ENCODE results near the gene SMIM35.

SMIM35 gene

DNA sequence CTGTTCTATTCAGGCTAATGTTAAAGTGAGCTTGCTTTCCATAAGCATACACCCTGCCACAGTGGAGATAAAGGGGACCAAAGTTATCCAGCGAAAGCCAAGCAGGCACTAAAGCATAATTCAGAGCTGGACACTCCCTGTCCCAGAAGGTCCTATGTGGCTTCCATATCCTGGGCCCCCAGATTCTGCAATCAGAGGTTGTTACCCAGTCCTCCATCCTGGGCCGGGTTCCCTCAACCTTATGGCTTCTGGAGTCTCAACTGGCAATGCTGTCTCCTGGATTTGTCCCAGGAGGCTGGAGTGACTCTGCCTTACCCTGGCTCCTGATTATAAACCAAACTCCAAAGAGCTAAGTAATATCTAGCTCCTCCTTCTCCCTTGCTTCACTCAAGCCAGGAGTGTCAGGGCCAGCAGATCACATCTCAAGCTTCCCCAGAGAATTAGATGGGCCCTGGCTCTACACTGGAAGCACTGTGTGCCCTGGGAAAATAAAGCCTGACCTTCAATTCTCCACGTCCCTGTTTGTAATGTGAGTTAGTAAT, 14.0 kb upstream of the SMIM35 start:
- Histone ChIP-seq H2AFZ (ENCODE audit: low read depth, low read length) (no peak overlapping the region), H3K27ac (ENCODE audit: low read length) (no peak overlapping the region), H3K4me1 (ENCODE audit: low read length) (no peaks in the 10 kb centered on the region), H3K27me3 (ENCODE audit: low read depth, low read length) (peaks cover 9% of the 10 kb centered on the region), H3K9me3 (ENCODE audit: insufficient read depth, low read length) (no peaks in the 10 kb centered on the region), H3K4me3 (ENCODE audit: low read length) (no peak overlapping the region), H4K20me1 (ENCODE audit: insufficient read depth, low read length) (no peaks in the 10 kb centered on the region), H3K36me3 (replicated peaks; ENCODE audit: low read depth, low read length) (no peaks in the 10 kb centered on the region), H3K79me2 (ENCODE audit: low read length) (no peaks in the 10 kb centered on the region), H3K4me2 (ENCODE audit: low read length) (no peak overlapping the region), H3K9ac (ENCODE audit: low read length) (no peak overlapping the region)
- TF ChIP-seq, protein P1, sequence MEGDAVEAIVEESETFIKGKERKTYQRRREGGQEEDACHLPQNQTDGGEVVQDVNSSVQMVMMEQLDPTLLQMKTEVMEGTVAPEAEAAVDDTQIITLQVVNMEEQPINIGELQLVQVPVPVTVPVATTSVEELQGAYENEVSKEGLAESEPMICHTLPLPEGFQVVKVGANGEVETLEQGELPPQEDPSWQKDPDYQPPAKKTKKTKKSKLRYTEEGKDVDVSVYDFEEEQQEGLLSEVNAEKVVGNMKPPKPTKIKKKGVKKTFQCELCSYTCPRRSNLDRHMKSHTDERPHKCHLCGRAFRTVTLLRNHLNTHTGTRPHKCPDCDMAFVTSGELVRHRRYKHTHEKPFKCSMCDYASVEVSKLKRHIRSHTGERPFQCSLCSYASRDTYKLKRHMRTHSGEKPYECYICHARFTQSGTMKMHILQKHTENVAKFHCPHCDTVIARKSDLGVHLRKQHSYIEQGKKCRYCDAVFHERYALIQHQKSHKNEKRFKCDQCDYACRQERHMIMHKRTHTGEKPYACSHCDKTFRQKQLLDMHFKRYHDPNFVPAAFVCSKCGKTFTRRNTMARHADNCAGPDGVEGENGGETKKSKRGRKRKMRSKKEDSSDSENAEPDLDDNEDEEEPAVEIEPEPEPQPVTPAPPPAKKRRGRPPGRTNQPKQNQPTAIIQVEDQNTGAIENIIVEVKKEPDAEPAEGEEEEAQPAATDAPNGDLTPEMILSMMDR (IDR thresholded peaks at IDR 0.05; ENCODE audit: low read depth, low read length): no peak
- no peak for TF ChIP-seq EZH2phosphoT487 (IDR thresholded peaks at IDR 0.05; ENCODE audit: low read depth)

DNA sequence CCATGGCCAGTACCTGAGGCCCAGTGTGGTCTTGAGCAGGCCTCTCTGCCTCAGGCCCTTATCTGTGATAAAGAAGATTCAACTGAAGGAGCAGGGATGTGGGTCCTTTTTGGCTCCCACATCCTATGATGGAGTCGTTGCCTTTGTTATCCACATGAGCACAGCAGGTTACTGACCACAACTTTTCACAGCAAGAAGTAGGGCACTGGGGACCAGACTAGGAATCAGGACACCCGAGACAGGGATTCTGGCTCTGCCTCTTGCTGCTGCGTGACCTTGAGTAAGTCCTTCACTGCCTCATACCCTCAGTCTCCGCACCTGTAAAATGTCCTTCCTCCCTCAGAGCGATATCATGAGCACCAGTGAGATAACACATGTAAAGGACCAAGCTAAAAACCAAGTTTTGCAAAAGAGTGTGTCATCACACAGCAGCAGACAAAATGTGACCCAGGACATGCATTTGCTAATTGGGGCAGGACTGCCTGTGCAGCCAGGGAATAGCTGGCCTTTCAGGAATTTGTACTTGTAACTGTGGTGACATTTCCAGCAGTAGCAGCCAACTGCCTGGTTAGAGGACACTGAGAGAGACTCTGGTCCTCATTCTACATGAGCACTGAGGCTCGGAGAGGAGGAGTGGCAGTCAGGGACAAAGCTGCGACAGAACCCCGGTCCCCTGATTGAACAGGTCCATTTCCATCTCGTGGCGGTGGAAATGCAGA, 13.2 kb upstream of the SMIM35 start:
- H3K9ac ChIP-seq (ENCODE audit: low read length): no peak overlapping the region
- TF ChIP-seq, protein P1 (IDR thresholded peaks at IDR 0.05; ENCODE audit: low read depth, low read length): no peak
- no peak for TF ChIP-seq EZH2phosphoT487 (IDR thresholded peaks at IDR 0.05; ENCODE audit: low read depth)
- no peaks in the 10 kb centered on the region for H3K9me3 ChIP-seq (ENCODE audit: insufficient read depth, low read length)
- no peaks in the 10 kb centered on the region for H3K79me2 ChIP-seq (ENCODE audit: low read length)
- H3K36me3 ChIP-seq (replicated peaks; ENCODE audit: low read depth, low read length): no peaks in the 10 kb centered on the region
- H3K4me1 ChIP-seq (ENCODE audit: low read length): no peaks in the 10 kb centered on the region
- no peak overlapping the region for H3K4me2 ChIP-seq (ENCODE audit: low read length)
- H3K4me3 ChIP-seq (ENCODE audit: low read length): no peak overlapping the region
- no peaks in the 10 kb centered on the region for H4K20me1 ChIP-seq (ENCODE audit: insufficient read depth, low read length)
- no peak overlapping the region for H2AFZ ChIP-seq (ENCODE audit: low read depth, low read length)
- H3K27me3 ChIP-seq (ENCODE audit: low read depth, low read length): peaks cover 9% of the 10 kb centered on the region
- H3K27ac ChIP-seq (ENCODE audit: low read length): no peak overlapping the region

GRCh38 chr11:118098996-118099837, 12.5 kb upstream of the SMIM35 start:
- H3K4me3 ChIP-seq (ENCODE audit: low read length): no peak overlapping the region
- TF ChIP-seq EZH2phosphoT487 (IDR thresholded peaks at IDR 0.05; ENCODE audit: low read depth): no peak
- TF ChIP-seq, protein P1 (IDR thresholded peaks at IDR 0.05; ENCODE audit: low read depth, low read length): no peak
- no peak overlapping the region for H3K27ac ChIP-seq (ENCODE audit: low read length)
- no peak overlapping the region for H2AFZ ChIP-seq (ENCODE audit: low read depth, low read length)
- peaks cover 9% of the 10 kb centered on the region for H3K27me3 ChIP-seq (ENCODE audit: low read depth, low read length)
- no peaks in the 10 kb centered on the region for H3K9me3 ChIP-seq (ENCODE audit: insufficient read depth, low read length)
- no peaks in the 10 kb centered on the region for H3K36me3 ChIP-seq (replicated peaks; ENCODE audit: low read depth, low read length)
- H4K20me1 ChIP-seq (ENCODE audit: insufficient read depth, low read length): no peaks in the 10 kb centered on the region
- no peaks in the 10 kb centered on the region for H3K4me1 ChIP-seq (ENCODE audit: low read length)
- H3K79me2 ChIP-seq (ENCODE audit: low read length): no peaks in the 10 kb centered on the region
- no peak overlapping the region for H3K4me2 ChIP-seq (ENCODE audit: low read length)
- H3K9ac ChIP-seq (ENCODE audit: low read length): no peak overlapping the region

DNA sequence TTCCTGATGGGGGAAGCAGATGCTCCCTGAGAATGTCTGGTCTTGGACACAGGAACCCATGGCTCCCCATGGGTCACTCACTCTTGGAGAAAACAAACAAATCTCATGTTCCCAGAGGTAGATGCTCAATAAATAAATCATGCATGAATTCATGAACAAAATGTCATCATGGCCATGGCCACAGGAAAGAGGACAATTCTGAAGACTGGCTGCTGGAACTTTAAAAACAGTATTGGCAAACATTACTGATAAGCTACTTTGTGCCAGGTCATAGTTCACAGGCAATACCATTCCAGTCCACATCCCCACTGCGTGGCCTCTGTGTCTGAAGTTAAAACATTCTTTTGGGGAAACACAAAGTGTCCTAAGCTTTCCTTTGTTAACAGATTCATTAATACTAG, 9.2 kb upstream of the SMIM35 start:
- H3K4me1 ChIP-seq (ENCODE audit: low read length): no peaks in the 10 kb centered on the region
- no peaks in the 10 kb centered on the region for H3K79me2 ChIP-seq (ENCODE audit: low read length)
- H3K27ac ChIP-seq (ENCODE audit: low read length): no peak overlapping the region

More for the DNA sequence above, 9.2 kb upstream of the SMIM35 start:
- H2AFZ ChIP-seq (ENCODE audit: low read depth, low read length): no peak overlapping the region
- H3K4me2 ChIP-seq (ENCODE audit: low read length): no peak overlapping the region
- H3K9ac ChIP-seq (ENCODE audit: low read length): no peak overlapping the region
- H3K36me3 ChIP-seq (replicated peaks; ENCODE audit: low read depth, low read length): no peaks in the 10 kb centered on the region
- H3K27me3 ChIP-seq (ENCODE audit: low read depth, low read length): peaks cover 9% of the 10 kb centered on the region
- no peak for TF ChIP-seq EZH2phosphoT487 (IDR thresholded peaks at IDR 0.05; ENCODE audit: low read depth)
- TF ChIP-seq, protein P1 (IDR thresholded peaks at IDR 0.05; ENCODE audit: low read depth, low read length): no peak
- H3K4me3 ChIP-seq (ENCODE audit: low read length): no peak overlapping the region
- H3K9me3 ChIP-seq (ENCODE audit: insufficient read depth, low read length): no peaks in the 10 kb centered on the region
- no peaks in the 10 kb centered on the region for H4K20me1 ChIP-seq (ENCODE audit: insufficient read depth, low read length)
